GM21526 (cell line): ENCODE measurements around the gene LMX1B.
"Not testable (repeated sequence)": the region's sequence is repeated elsewhere in the genome, so short reads cannot be mapped to it uniquely, and the experiment has no call there.

ENCODE experiments used
- ATAC-seq: cut with Tn5 transposase; IDR thresholded peaks from one replicate; pipeline ENCODE4 v1.9.1; 2021; ENCODE audit warnings: moderate library complexity; ENCODE audit not compliant: unreplicated experiment, low FRiP score

The LMX1B gene

GRCh38 chr9:126704157-126704891 is 90.6 kb downstream of the LMX1B start:
- ATAC-seq: no peak

GRCh38 chr9:126704892-126705766 is 91.4 kb downstream of the LMX1B start:
- no peak for ATAC-seq

- no peak for ATAC-seq
These were observed 92.3 kb downstream of the LMX1B start for GRCh38 chr9:126705767-126706697.

GRCh38 chr9:126706698-126707053 is 92.9 kb downstream of the LMX1B start:
- ATAC-seq: no peak

- ATAC-seq: no peak
These were observed 93.4 kb downstream of the LMX1B start for GRCh38 chr9:126707083-126707482.

DNA sequence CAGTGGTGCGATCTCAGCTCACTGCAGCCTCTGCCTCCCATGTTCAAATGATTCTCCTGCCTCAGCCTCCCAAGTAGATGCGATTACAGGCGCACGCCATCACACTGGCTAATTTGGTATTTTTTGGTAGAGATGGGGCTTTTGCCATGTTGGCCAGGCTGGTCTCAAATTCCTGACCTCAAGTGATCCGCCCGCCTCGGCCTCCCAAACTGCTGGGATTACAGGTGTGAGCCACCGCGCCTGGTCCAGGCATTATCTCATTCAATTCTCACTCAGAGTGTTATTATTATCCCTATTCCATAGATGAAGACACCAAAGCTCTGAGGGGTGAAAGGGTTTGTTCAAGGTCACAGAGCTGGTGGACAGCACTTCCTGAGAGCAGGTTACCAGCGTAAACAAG is 94.0 kb downstream of the LMX1B start:
- ATAC-seq: not testable (repeated sequence)

DNA sequence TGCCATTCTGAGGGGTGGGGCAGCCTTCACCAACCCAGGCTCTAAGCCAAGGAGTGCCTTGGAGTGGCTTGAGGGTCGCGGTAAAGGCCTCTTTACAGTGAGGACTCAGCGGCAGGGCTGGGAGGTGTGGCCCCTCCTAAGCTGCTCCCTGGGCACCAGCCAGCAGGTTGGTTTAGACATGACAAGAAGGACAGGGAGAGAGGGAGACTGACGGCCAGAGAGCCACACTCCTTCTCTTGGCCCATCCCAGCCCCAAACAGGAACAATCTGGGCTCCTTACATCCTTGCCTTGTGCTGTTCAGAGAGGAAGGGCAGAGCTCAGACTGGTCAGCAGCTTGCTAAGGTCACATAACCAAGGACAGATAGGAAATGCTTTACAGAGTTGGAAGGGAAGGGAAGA is 94.5 kb downstream of the LMX1B start:
- ATAC-seq: no peak

GRCh38 chr9:126709241-126709640 is 95.5 kb downstream of the LMX1B start:
- ATAC-seq: no peak

- no peak for ATAC-seq
These were observed 101.7 kb downstream of the LMX1B start for GRCh38 chr9:126715382-126715781.

GRCh38 chr9:126717441-126717840 is 103.7 kb downstream of the LMX1B start:
- ATAC-seq: not testable (repeated sequence)

DNA sequence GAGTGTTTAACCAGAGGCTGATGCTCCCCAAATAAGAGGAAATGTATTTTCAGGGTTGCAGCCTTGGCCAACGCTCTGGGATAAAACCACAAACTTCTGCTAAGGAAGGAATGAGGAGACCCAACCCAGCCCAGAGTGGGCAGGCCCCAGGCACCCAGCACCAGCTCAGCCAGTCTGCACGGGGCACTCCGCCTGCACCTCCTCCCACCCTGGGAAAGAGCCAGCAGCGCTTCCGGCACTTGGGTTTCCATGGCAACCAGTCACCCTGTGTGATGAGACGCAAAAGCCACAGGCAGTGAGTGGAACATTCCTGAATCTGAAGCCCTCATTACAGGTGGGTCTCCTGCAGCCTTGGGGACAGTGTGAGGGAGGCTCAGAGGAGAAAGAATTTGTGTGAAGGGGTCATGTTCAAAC is 105.9 kb downstream of the LMX1B start:
- ATAC-seq: no peak

DNA sequence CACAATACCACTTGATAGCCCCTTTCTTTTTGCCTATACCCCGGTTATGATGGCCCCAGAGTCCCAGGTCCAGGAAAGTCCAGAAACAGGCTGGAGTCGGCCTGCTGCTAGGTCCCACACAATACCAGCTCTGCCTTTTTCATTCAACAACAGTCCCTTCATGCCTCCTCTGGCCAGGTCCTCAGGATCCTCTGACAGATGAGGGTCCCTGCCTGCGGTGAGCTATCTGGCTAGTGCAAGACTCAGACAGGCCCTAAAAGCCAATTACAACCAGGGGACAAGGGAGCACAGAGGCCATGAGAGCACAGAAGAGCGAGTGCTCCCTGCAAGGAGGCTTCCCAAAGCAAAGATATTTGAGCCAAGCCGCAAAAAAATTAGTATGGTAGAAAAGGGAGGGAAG is 106.3 kb downstream of the LMX1B start:
- ATAC-seq: no peak

DNA sequence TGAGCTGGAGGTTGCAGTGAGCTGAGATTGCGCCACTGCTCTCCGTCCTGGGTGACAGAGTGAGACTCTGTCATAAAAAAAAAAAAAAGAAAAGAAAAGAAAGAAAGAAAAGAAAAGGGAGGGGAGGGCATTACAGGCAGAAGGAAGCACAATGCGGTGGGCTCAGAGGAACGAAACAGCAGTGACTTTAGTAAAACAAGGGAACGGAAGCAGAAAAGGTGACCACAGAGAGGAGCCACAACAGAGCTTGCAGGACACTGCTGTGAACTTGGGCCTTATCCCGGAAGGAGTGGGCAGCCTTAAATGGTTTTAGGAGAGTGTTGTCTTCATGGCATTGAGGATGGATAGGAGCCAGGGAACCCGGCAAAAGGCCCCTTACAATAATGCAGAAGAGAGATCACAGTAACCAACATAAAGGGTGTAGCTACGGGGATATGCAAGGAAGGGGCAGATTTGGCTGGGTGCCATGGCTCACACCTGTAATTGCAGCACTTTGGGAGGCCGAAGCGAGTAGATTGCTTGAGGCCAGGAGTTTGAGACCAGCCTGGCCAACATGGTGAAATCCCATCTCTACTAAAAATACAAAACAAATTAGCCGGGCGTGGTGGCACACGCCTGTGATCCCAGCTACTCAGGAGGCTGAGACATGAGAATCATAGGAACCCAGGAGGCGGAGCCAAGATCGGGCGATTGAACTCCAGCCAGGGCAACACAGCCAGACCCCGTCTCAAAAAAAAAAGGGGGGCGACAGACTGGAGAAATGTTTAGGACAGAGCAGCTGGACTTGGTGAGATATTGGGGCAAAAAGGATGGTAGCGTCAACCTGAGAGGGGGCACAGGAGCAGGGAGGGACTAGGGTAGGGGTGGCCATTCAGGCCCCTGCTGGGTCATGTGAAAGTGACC is 107.2 kb downstream of the LMX1B start:
- ATAC-seq: no peak

- no peak for ATAC-seq
These were observed 107.8 kb downstream of the LMX1B start for GRCh38 chr9:126721564-126721981.

DNA sequence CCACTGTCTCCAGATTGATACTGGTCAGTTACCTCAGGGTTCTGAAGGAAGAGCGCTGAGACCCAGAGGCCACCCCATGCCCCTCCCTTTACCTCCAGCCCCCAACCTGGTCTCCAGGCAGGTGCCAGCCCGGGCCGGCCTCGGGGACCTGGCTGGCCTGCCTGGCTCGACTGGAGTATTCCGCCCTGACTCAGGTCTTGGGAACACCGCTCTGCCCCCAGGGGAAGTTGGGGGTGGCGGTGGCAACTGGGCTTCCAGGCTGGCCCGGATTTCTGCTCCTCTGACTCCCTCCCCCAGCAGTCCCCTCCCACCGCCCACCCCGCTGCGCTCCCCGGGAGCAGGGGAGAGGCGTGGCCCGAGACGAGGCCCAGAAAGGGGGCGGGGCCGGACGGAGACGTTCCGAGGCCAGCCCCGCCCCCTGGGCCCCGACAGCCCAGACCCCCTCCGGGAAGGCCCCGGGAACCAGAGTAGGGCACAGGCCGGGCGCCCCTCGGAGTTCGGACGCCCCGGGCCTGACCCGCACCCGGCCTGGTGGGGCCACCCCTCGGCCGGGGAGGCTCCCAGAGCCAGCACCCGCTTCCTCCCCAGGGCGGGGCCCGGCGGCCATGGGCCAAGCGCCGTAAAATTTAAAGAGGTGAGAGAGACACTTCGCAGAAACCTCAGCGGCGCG is 108.7 kb downstream of the LMX1B start:
- ATAC-seq: peak; percentile 76

GRCh38 chr9:126722922-126723806 is 109.4 kb downstream of the LMX1B start:
- peak; percentile 28 for ATAC-seq

DNA sequence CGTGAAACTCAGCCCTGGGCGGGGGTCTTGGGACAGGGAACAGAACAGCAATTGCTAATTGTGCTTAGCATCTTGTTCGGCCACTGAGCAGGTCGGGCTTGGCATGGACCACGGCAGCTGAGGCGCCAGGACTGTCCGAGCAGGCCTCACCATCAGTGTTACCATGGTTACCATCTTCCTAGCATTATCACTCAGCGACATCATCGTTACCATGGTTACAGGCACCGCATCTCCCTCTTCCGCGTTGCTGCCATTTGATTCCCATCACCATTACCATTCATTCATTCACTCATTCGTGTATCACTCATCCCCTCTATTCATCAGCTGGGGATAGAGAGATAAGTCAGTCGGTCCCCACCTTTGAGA is 110.1 kb downstream of the LMX1B start:
- no peak for ATAC-seq

DNA sequence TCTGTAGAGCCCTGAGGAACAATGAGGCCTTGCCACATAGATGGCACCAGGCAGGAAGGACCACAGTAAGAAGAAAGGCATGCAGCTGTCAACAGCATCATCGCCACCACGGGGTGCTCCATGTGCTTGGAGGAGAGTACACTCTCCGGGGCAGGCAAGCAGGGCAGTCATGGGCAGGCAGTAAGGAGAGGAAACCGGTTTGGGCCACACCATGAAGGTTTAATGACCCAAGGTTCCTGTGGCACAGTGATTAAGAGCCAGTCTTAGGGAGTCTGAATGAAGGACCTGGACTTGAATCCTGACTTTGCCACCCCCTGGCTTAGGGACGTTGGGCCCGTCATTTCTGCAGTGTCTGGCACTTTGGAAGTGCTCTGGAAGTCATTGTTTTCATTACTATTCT is 110.5 kb downstream of the LMX1B start:
- ATAC-seq: no peak
